ENCODE data around the gene BIRC7.
A peak's percentile ranks its signal among the peaks of the same experiment; 100 is the strongest.
"Not testable (repeated sequence)": the region's sequence is repeated elsewhere in the genome, so short reads cannot be mapped to it uniquely, and the experiment has no call there.

The BIRC7 gene

DNA sequence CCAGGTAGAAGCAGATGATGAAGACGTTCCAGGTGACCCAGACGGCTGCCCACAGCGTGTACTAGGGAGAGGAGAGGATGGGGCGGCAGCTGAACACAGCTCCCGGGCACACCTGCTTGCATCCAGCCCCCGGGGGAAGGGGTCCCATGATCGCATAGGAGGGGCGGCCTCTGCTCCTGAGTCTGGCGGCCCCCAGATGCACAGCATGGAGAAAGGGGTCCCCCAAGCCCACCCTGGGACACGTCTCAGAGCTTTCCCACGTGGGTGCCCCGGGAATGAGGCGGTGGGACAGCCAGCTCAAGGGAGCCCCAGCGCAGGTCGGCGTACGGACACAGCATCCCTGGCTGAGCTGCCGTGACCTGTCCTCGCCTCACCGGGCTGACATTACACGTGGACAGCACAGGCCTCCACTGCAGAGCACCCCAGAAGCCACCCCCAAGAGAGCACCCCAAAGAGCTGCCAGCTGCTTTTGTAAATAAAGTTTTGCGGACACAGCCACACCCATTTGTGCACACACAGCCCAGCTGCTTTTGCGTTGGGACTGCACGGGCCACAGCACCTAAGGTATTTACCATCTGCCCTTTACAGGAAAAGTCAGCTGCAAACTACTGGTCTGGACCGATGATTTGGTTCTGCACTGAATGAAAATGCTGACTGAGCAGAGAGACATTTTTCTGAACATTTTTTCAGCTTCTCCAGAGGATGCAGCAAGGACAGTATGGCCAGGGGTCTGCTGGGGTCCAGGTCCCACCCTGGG, 13.3 kb downstream of the BIRC7 start:
- no peak for DNase-seq (ENCODE audit: low spot score)

DNA sequence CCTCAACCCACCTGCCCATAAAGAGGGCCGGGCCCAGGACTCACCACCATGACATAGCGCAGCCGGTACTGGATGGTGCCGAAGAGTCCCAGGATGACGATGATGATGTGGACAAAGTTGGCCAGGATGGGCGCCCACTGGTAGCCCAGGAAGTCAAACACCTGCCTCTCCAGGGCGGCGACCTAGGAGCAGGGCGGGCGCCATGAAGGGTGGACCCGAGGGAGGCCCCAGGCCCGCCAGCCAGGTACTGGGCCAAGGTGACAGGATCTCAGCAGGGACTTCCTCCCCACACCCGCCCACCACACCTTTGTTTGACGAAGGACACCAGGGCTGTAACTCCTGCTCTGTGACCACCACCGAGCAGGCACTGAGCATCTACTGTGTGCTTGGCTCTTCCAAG, 14.2 kb downstream of the BIRC7 start:
- no peak for DNase-seq (ENCODE audit: low spot score)

DNA sequence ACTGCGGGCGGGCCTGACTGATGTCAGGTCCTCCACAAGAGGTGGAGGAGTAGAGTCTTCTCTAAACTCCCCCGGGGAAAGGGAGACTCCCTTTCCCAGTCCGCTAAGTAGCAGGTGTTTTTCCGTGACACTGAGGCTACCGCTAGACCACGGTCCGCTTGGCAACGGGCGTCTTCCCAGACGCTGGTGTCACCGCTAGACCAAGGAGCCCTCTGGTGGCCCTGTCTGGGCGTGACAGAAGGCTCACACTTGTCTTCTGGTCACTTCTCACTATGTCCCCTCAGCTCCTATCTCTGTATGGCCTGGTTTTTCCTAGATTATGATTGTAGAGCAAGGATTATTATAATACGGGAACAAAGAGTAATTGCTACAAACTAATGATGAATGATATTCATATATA, 15.6 kb downstream of the BIRC7 start:
- DNase-seq (ENCODE audit: low spot score): not testable (repeated sequence)

DNA sequence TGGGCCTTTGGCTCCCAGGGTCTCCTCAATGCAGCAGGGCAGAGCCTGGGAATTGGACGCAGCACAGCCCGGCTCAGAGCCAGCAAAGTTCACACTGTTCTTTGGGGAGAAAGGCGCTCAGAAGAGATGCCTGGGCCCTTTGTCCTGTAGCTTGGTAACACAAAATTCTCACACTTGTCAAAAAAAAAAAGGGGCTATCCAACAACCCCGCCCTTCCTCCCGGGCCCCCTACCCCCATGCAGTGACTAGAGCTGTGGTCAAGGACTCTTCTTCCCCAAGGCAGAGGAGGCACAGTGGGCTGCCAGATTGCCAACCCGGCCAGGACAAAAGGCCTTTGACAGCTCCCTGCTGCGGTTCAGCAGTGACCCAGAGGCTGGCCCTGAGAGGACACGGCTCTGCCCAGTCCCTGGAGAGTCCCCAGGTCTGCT, 16.6 kb downstream of the BIRC7 start:
- no peak for DNase-seq (ENCODE audit: low spot score)

DNA sequence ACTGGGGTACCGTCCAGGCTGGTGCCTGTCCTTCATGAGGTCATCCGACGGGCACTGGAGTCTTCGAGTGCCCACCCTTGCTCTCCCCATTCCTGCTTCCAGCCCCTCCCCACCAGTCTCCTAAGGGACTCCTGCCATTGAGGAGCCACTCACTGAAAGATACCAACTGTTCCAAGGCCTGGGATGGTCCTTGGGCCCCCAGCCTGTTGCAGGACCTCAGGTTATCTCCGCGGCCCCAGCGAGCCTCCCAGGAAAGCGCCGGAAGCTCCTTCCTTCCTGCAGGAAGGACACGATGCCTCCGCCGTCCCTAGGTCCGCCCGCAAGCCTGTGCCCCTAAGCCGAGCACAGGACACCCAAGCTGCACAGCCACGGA, 17.3 kb downstream of the BIRC7 start:
- DNase-seq (ENCODE audit: low spot score): no peak

DNA sequence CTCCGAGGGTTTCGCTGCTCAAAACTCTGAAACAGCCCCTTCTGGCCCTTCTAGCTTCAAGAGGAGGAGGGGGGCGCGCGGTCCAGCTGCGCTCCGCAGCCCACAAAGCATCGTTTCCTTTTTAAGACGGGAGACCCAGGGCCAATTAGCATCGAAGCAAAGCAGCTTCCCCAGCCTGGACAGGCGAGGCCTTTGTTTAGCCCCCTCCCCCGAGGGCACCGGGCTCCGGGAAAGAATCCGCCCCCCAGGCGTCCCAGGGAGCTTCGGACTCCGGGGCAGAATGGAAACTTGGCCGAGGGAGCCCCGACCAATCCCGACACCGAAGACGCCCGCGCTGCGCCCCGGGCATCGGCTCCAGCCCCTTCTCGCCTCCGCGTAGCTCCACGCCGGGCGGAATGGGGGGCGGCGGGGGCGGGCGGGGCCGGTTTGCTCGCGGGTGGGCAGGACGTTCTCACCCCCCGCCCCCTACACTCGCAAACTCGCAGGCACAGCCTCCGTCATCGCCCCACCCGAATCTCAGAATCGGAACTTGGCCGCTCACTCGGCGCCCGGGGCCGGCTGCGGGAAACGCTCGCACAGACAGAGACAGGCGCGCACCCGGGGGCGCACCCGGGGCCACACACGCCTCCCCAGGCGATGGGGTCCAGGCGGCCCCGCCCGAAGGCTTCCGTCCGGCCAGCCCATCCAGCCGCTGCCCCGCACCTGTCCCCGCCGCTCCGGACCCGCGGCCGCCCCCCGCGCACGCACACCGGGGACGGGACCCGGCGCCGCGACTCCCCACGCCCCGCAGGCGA, 17.9 kb downstream of the BIRC7 start:
- DNase-seq (ENCODE audit: low spot score): peak; percentile 78

DNA sequence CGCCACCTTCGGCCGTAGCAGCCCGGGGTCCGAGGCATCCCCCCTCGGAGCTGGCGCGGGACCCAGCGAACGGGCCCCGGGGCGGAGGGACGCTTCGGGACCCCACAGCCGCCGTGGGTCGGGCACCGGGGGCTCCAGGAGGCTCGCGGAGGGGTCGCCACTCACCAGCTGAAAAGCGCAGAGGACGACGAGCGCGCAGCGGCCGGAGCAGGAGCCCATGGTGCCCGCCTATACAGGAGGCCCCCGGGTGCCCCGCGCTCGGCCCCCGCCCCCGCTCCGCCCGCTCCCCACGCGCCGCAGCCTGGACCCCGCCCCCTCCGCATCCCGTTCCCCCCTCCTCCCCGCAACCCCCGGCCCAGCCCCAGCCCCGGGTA, 18.5 kb downstream of the BIRC7 start, which contains the start of gene NKAIN4:
Gene NKAIN4 (minus strand): TSS at position 232 of the 374 bp plus-strand sequence. CDS start 13 bp downstream, at position 219.
- no peak for DNase-seq (ENCODE audit: low spot score)

DNA sequence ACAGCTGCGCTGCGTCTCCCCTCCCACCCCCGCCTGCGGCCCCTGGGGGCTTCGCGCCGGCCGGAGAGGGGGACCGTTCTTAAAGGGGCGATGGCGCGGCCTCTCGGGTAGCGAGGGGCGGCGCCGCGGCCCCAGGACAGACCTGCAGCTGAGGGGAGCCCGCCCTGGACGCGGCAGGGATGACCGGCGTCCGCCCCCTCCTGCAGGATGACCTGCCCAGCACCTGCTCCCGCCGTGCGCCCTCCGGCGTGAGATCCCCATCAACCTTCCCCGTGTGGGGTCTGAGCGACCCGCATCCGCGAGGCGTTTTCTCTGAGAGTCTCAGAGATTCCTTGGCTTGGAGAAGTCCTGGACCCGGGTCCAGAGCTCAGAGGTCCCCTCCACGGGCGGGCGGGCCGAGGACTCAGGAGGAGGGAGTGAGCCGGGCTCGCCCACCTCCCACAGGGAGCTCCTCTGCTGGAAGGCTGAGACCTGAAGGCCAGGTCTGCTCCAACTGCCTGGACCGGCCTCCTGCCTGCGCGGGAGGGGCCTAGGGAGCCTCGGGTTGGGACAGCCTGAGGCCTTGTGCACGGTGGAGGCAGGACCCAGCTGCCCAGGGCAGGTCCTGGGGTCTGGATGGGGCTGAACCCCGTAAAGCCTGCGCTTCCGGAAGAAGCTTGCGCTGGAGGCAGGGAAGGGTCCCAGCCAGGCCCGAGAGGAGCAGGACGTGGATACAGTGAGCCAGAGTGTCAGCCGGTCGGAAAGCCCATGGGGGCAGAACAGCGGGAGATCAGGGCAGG, 19.1 kb downstream of the BIRC7 start:
- no peak for DNase-seq (ENCODE audit: low spot score)

DNA sequence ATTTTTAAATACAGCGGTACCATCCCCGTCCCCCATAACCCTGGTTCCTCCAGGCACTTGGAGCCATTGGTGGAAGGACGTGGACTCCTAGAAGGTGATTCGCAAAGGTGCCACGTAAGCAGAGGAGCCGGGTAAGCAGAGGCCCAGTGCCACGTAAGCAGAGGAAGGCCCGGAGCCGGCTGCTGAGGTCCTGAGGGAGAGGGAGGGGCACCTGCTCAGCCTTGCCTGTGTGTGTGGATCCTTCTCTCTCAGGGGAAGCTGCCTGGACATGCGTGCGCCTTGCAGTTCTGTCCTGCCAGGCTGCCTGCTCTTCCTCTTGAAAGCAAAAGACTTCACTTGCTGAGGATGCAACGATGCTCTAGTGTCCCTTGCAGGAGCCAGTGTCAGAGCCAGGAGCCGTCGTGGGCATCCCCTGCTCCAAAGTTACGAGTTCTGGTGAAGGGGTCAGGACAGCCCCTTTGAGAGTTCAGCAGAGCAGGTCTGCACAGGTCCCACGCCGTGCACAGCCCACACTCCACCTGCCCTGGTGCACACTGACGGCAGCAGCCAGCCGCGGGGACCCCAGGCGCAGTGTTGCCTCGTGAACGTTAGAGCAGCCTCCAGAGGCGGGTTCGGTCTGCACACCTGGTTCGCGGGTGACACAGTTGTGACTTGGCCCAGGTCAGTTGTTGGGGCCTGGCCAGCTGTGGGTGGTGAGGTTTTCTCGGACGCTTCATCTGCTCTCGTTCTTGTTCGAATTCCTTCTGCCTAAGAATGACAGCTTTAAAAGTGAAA, 20.4 kb downstream of the BIRC7 start:
- DNase-seq (ENCODE audit: low spot score): no peak

DNA sequence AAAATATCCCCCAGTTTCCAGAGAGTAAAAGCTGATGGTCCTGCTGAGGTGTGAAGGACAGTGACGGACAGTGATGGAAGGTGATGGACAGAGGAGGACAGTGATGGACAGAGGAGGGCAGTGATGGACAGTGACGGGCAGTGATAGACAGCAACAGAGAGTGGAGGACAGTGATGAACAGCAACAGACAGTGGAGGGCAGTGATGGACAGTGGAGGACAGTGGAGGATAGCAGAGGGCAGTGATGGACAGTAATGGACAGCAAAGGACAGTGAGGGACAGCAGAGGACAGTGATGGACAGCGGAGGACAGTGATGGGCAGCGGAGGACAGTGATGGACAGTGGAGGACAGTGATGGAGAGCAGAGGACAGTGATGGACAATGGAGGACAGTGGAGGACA, 21.2 kb downstream of the BIRC7 start:
- DNase-seq (ENCODE audit: low spot score): no peak

DNA sequence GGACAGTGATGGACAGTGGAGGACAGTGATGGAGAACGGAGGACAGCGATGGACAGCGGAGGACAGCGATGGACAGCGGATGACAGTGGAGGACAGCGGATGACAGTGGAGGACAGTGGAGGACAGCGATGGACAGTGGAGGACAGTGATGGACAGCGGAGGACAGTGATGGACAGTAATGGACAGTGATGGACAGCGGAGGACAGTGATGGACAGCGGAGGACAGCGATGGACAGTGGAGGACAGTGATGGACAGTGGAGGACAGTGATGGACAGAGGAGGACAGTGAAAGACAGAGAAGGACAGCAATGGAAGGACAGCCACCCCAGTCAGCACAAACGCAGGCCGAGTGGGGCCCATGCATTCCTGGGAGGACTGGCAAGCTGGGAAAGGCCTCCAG, 21.9 kb downstream of the BIRC7 start:
- DNase-seq (ENCODE audit: low spot score): no peak

DNA sequence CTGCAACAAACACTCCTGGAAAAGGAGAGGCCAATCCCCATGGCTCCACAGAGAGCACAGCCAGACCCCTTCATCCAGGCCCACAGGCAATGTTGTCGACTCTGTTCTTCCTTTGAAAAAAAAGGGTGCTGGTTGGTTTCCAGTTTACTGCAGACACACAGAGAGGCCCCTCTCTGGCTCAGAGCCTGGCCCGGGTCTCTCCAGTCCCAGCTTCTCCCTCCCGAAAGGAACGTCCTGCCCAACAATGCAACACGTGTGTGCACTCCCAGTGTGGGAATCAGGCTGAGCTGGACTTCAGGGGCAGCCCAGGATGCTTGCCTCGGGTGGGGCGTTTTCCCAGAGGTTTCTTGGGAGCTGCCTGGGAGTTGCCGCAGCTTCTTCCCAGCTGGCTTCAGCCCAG, 23.1 kb downstream of the BIRC7 start:
- DNase-seq (ENCODE audit: low spot score): no peak

DNA sequence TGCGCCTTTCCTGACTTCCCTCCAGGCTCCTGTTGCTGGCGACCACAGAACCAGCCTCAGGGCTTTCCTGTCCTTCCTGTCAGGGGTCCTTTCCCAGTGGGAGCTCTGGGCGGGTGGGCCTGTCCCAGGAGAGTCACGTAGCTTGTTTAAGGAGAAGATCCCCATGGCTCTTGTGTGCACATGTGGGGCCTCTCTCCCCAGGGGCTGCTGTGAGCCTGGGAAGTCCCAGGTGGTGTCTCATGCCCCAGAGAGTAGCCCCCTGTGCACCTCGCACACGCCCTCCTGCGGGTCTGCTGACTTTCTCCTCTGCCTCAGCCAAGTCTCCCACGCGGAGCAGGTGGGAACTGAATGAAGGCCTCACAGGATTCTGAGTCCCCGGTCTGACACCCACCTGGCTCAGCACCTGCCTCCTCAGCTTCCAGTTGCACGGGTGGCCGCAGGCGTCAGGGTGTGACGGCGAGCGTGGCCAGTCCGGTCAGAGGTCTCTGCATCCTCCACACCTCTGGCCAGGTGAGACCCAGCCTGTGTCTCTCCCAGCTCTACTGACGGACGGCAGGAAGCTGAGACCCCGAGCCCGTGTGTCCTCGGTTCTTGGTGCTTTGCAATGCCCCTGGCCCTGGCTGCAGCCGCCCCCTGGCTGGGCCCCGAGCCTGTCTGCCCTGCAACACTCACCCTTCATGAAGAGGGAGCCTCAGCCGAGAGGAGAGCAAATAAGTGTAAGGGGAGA, 24.2 kb downstream of the BIRC7 start:
- no peak for DNase-seq (ENCODE audit: low spot score)

DNA sequence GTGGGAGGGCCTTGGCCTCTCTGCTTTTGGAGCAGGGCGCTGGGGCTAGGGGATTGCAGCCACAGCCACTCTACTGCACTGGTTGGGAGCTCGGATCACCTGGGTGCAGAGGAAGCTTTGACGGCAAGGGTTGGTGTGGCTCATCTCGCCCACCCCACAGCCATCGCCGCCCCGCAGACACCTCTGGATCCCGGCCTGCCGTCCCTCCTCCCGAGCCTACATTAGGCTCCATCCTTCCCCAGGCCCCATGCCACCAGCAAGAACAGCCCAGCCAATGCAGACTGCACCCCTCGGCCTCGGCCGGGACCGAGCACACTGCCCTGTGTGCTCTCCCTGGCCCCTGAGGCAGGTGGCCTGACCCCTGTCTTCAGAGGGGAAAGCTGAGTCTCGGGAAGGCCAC, 24.8 kb downstream of the BIRC7 start:
- no peak for DNase-seq (ENCODE audit: low spot score)

DNA sequence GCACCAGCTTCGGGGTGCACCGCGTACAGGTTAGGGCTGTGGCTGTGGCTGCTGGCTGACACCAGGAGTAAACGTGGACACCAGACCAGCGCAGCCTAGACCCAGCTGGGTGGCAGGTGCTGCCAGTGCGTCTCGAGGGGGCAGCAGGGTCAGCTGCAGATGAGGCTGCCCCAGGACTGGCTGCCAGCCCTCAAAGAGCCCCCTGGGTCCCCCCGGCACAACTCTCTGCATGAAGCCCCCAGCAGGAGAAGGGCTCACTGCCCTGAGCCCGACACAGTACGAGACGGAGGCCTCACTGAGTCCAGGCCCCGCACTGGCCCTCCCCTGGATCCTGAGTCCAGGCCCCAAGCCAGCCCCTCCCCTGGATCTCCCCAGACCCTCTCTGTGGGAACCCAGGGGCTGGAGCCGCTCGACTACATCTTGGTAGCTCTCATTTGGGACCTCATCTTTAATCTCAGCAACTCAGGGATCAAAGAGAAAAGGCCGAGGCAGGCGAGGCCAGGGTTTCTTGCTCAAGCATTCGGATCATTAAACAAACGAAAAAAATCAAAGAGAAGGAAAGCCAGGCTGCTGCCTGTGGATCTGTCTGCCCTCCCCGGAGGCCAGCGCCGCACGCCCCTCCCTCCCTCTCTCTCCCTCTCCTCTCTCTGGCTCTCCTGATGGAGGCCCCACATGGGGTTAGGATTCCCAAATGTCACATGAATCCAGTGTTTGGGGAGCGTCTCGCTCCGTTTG, 25.5 kb downstream of the BIRC7 start:
- no peak for DNase-seq (ENCODE audit: low spot score)

DNA sequence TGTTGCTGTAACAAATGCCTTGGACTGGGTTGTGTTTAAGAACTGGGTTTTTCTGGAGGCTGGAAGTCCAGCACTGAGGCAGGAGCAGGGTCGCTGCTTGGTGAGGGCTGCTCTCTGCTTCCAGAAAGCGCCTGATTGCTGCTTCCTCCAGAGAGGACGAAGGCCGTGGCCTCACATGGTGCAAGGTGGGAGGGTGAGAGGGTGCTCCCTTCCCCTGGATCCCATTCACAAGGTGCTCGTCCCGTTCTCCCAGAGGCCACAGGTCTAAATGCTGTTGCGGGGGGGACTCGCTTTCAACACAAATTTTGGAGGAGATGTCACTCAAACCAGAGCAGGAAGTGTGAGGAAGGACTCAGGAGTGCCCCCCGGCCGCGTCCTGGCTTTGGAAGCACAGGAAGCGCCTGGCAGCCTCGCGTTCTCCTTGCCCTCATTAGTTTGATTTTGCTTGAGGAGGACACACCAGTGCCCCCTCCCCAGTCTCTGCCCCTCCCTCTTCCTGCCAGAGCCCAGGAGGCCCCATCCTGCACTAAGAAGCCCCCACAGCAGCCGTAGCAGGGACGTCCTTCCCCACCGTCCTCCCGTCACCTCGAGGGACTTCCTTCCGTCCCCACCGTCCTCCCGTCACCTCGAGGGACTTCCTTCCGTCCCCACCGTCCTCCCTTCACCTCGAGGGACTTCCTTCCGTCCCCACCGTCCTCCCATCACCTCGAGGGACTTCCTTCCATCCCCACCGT, 26.3 kb downstream of the BIRC7 start:
- no peak for DNase-seq (ENCODE audit: low spot score)

DNA sequence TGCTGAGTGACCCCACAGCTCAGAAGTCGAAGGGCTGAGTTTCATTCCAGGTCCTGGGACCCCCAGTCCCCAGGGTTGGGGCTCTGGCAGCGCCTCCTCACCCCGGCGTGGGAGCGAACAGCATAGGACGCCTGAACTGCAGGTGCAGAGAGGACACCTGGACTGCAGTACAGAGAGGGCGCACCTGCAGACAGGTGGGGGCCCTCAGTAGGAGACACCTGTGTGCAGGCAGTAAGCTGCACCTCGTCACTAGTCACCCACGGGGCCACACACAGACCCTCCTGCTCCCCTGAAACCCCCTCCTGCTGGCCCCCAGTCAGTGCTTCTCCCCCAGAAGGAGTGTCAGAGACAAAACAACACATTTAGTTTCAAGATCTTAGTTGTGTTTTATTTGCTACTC, 27.1 kb downstream of the BIRC7 start:
- no peak for DNase-seq (ENCODE audit: low spot score)

DNA sequence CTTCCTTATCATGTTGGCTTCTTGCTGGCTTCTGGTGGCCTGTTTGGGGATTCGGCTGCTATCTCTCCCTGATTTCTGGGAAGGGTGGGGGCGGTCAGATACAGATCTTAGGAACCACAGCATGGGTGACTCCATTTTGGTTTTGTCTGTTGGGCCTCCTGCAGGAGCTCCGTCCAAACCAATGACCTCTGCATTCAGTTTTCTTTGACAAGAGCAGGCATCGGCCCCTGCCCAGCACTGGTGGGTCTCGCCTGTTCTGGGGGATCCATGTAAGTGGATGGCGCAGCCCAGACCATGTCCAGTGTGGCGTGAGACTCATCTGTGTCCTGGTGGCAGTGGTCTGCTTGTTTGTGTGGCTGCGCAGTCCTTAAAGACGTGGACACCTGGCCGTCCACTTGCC, 28.3 kb downstream of the BIRC7 start:
- DNase-seq (ENCODE audit: low spot score): no peak

DNA sequence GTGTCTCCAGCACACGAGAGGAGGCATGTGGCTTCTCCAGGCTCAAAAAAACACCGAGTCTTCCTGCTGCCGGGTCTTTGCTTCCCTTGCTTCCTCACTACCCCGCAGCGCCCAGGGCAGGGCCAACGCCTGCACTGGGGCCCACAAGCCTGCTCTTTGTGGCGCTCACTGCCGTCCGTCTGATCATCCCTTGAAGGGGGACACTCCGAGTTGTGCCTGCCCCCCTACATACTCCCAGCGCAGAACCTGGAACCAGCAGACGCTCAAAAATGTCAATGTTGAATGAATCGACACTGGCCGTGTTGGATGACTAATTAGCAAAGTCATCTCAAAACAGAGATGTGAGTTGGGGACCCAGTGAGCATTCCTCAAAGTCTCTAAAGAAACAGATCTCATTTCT, 28.8 kb downstream of the BIRC7 start:
- no peak for DNase-seq (ENCODE audit: low spot score)

Data from left forelimb (tissue), 1 donor.